Peyer's patch (tissue), 4 donors: Measurements from ENCODE around the gene MDN1.

Experiments used
- CTCF ChIP-seq, 6 experiments: fragments of 450-650 bp in 4 of 6; fragments of 200-600 bp in 2 of 6; sonication (generic) in 1 of 6; IDR thresholded peaks; one replicate each; pipeline ENCODE4 v1.5.1; 2017 to 2019; ENCODE audit warnings: antibody characterized with exemption in 6 of 6, mild to moderate bottlenecking in 3 of 6, moderate library complexity in 1 of 6
- POLR2A ChIP-seq, 2 donors: fragments of 450-650 bp; IDR thresholded peaks; one replicate each; pipeline ENCODE4 v1.5.1; 2017; ENCODE audit warnings: antibody characterized with exemption in 2 of 2, mild to moderate bottlenecking in 2 of 2, moderate library complexity in 2 of 2

GRCh38 chr6:89662659-89663223, 156.9 kb downstream of the MDN1 start:
- no peak for TF ChIP-seq POLR2A (IDR thresholded peaks at IDR 0.05)
- TF ChIP-seq CTCF (IDR thresholded peaks at IDR 0.05) = no peak
